Erythroblast (primary cell): ENCODE results near the gene CA11.

Source experiments
- GATA1 ChIP-seq: IDR thresholded peaks from 2 replicates; pipeline ENCODE4 v1.6.1; 2011; ENCODE audit warnings: low read depth, mild to moderate bottlenecking, control low read depth, low read length, moderate library complexity
- POLR2A ChIP-seq: IDR thresholded peaks from 2 replicates; pipeline ENCODE4 v1.6.1; 2011; ENCODE audit warnings: mild to moderate bottlenecking, low read length

GRCh38 chr19:48676487-48676886 lies 30.5 kb upstream of the CA11 start:
- TF ChIP-seq POLR2A, result no peak
- no peak for TF ChIP-seq GATA1
